OCI-LY7 (cell line): ENCODE measurements around the gene GLG1. TPM values are rescaled to one million over a fixed set of nuclear protein-coding genes. Genes with fewer than 3 reads are reported as not detected.
"Not testable (repeated sequence)": the region's sequence is repeated elsewhere in the genome, so short reads cannot be mapped to it uniquely, and the experiment has no call there.

Source experiments
- BruUV-seq: library from RNA; stranded (reverse); fragments of 400-500 nt; replicated peaks from 2 replicates; lab custom pipeline; 2021; lab: Mats Ljungman, UMichigan
- CTCF ChIA-PET: fragments of 300-600 bp; sonication (Branson Sonifier 250); formaldehyde crosslinking; loops from one replicate; lab custom pipeline; 2022; ENCODE audit warnings: antibody characterized with exemption; ENCODE audit not compliant: unreplicated experiment; lab: Charles Lee
- POLR2A ChIA-PET: fragments of 300-600 bp; sonication (Branson Sonifier 250); formaldehyde crosslinking; loops from one replicate; lab custom pipeline; 2022; ENCODE audit warnings: antibody characterized with exemption; lab: Charles Lee
- DNase-seq: peaks from one replicate; pipeline ENCODE4 v3.0.0-alpha.2; 2015; ENCODE audit warnings: low spot score
- H2AFZ ChIP-seq: fragments of 200-600 bp; sonication (generic), shearing (Covaris generic); 2 replicates; pipeline ENCODE4 v1.6.1; 2014; ENCODE audit warnings: mild to moderate bottlenecking, antibody characterized with exemption, low read length, moderate library complexity
- H3K27ac ChIP-seq: fragments of 200-600 bp; sonication (generic); 2 replicates; pipeline ENCODE4 v1.5.1; 2014; ENCODE audit warnings: mixed run types, low read depth, mild to moderate bottlenecking, moderate library complexity, low read length, inconsistent platforms; ENCODE audit not compliant: poor library complexity, severe bottlenecking
- H3K36me3 ChIP-seq: fragments of 200-600 bp; sonication (generic); 2 replicates; pipeline ENCODE4 v1.6.1; 2014; ENCODE audit warnings: mild to moderate bottlenecking, antibody characterized with exemption, low read length, moderate library complexity, mixed read lengths; ENCODE audit not compliant: insufficient read depth
- H3K4me1 ChIP-seq: fragments of 200-600 bp; sonication (generic); 2 replicates; pipeline ENCODE4 v1.5.1; 2014; ENCODE audit warnings: mild to moderate bottlenecking, low read length; ENCODE audit not compliant: insufficient read depth, poor library complexity, severe bottlenecking
- H3K4me2 ChIP-seq: fragments of 200-600 bp; sonication (generic); 2 replicates; pipeline ENCODE4 v1.6.1; 2014; ENCODE audit warnings: mild to moderate bottlenecking, low read length
- H3K4me3 ChIP-seq: fragments of 200-600 bp; sonication (generic); 2 replicates; pipeline ENCODE4 v1.5.1; 2014; ENCODE audit warnings: mild to moderate bottlenecking, low read depth, low read length; ENCODE audit not compliant: poor library complexity, severe bottlenecking
- H3K79me2 ChIP-seq: fragments of 200-600 bp; sonication (generic); 2 replicates; pipeline ENCODE4 v1.6.1; 2016; ENCODE audit warnings: low read depth, mild to moderate bottlenecking, low read length, moderate library complexity, mixed read lengths; ENCODE audit not compliant: insufficient read depth
- H3K9me2 ChIP-seq: fragments of 200-600 bp; sonication (generic); 2 replicates; pipeline ENCODE4 v1.6.1; 2016; ENCODE audit warnings: mild to moderate bottlenecking, low read length, mixed read lengths; ENCODE audit not compliant: insufficient read depth
- H3K9me3 ChIP-seq: fragments of 200-600 bp; sonication (generic); 2 replicates; pipeline ENCODE4 v1.6.1; 2014; ENCODE audit warnings: mild to moderate bottlenecking, mixed run types, low read length, mixed read lengths
- H4K20me1 ChIP-seq: fragments of 200-600 bp; sonication (generic); 2 replicates; pipeline ENCODE4 v1.6.1; 2014; ENCODE audit warnings: mild to moderate bottlenecking, antibody characterized with exemption, low read length, moderate library complexity, mixed read lengths; ENCODE audit not compliant: insufficient read depth
- CTCF ChIP-seq: fragments of 200-600 bp; sonication (generic); conservative IDR thresholded peaks from 2 replicates; pipeline ENCODE4 v1.5.1; 2014; ENCODE audit warnings: mild to moderate bottlenecking, antibody characterized with exemption, low read length, moderate library complexity, mixed read lengths
- EZH2phosphoT487 ChIP-seq: fragments of 200-600 bp; sonication (generic); IDR thresholded peaks from 2 replicates; pipeline ENCODE4 v1.6.1; 2018; ENCODE audit warnings: low read depth, borderline replicate concordance, mild to moderate bottlenecking, mixed run types, antibody characterized with exemption, low read length, moderate library complexity, mixed read lengths
- intact Hi-C: fragments of 100-400 bp; cut with micrococcal nuclease; formaldehyde crosslinking; loops from one replicate; pipeline ENCODE4 v1.10.0; 2022; ENCODE audit not compliant: unreplicated experiment
- total RNA-seq, 2 experiments: library from RNA; depleted of rRNA in 1 of 2; stranded (reverse); fragments of >200 nt in 1 of 2; shearing (Covaris generic) in 1 of 2; gene quantifications; 2 replicates each; pipeline ENCODE4 v1.2.3, GENCODE V29; 2014 to 2022

Gene GLG1
- total RNA-seq, 2 experiments from 2014 or later, result 40.4 to 69.8 TPM

GRCh38 chr16:74556375-74556922 is 50.5 kb downstream of the GLG1 start:
- Histone ChIP-seq H3K4me1 (no peaks in the 10 kb centered on the region), H3K79me2 (peaks cover 4% of the 10 kb centered on the region; the same call in 1 of the 2 replicates), H3K9me3 (no peaks in the 10 kb centered on the region), H2AFZ (no peak overlapping the region), H3K4me3 (no peak overlapping the region), H4K20me1 (0 out of 2 replicates have a peak, but pooled peaks cover under 1% of the 10 kb centered on the region), H3K27ac (no peak overlapping the region), H3K4me2 (no peak overlapping the region), H3K9me2 (no peaks in the 10 kb centered on the region), H3K36me3 (no peaks in the 10 kb centered on the region)
- POLR2A ChIA-PET, result interaction anchor here (0.6 to 1.5 kb wide), 5 partner anchors 25 to 514 kb away, joined by 3 to 4 read pairs (median 3); no protein-coding TSS in a partner anchor
- no peak for TF ChIP-seq CTCF
- TF ChIP-seq EZH2phosphoT487, result no peak
- no TSS peak for BruUV-seq
- intact Hi-C loops, result no loop called here
- CTCF ChIA-PET, result no interaction called here
- DNase-seq, result no peak

GRCh38 chr16:74552357-74552756 is 54.6 kb downstream of the GLG1 start:
- H3K4me1 ChIP-seq, H2AFZ ChIP-seq, H3K27ac ChIP-seq, BruUV-seq, CTCF ChIA-PET, H3K9me3 ChIP-seq, H3K4me2 ChIP-seq, H4K20me1 ChIP-seq, H3K79me2 ChIP-seq, intact Hi-C loops, H3K9me2 ChIP-seq, DNase-seq, H3K36me3 ChIP-seq, H3K4me3 ChIP-seq: not testable (repeated sequence)
- POLR2A ChIA-PET, result interaction anchor here (0.7 kb wide), 1 partner anchor 34 kb away, joined by 4 read pairs; no protein-coding TSS in a partner anchor

- H3K9me3 ChIP-seq, DNase-seq, BruUV-seq, H3K4me2 ChIP-seq, H3K79me2 ChIP-seq, H3K9me2 ChIP-seq, H3K36me3 ChIP-seq, intact Hi-C loops, H3K4me3 ChIP-seq, H3K4me1 ChIP-seq, H2AFZ ChIP-seq, CTCF ChIA-PET, H3K27ac ChIP-seq, H4K20me1 ChIP-seq: not testable (repeated sequence)
- POLR2A ChIA-PET, result interaction anchor here (0.7 to 0.8 kb wide), 2 partner anchors 10 to 11 kb away, joined by 3 to 4 read pairs; no protein-coding TSS in a partner anchor
Observed at GRCh38 chr16:74550227-74551019, 56.5 kb downstream of the GLG1 start.

GRCh38 chr16:74546112-74546511 is 60.8 kb downstream of the GLG1 start:
- H3K9me2 ChIP-seq, H3K27ac ChIP-seq, intact Hi-C loops, CTCF ChIA-PET, H3K4me3 ChIP-seq, POLR2A ChIA-PET, BruUV-seq, H3K79me2 ChIP-seq, H3K4me1 ChIP-seq, H3K4me2 ChIP-seq, DNase-seq, H3K9me3 ChIP-seq, H2AFZ ChIP-seq, H3K36me3 ChIP-seq, H4K20me1 ChIP-seq: not testable (repeated sequence)

GRCh38 chr16:74542911-74543578 is 63.9 kb downstream of the GLG1 start:
- H2AFZ ChIP-seq, CTCF ChIA-PET, DNase-seq, H3K9me3 ChIP-seq, H3K4me3 ChIP-seq, BruUV-seq, H3K36me3 ChIP-seq, H3K9me2 ChIP-seq, H3K4me1 ChIP-seq, POLR2A ChIA-PET, H3K27ac ChIP-seq, H3K4me2 ChIP-seq, intact Hi-C loops, H3K79me2 ChIP-seq, H4K20me1 ChIP-seq: not testable (repeated sequence)
